Measurements from ENCODE around the gene EIF1.

EIF1 gene

DNA sequence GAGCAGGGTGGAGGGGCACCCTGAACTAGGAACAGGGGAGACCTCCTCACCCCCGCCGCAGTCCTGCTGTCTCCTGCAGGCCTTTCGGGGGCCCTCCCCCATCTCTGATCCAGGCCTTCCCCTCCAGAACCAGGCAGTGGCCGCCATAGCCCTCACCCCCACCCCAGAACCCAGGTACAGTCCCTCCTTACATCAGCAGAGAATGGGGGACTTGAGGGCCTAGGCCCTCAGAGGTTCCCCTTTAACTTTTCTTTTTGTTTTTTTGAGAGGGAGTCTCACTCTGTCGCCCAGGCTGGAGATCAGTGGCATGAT is 50.1 kb downstream of the EIF1 start:
- H3K27me3 Mint-ChIP-seq: peaks cover 32 to 50% of the 10 kb centered on the region in 2 donors
- H3K36me3 Mint-ChIP-seq: no peaks in the 10 kb centered on the region
- no peak overlapping the region for H3K27ac Mint-ChIP-seq
- no peaks in the 10 kb centered on the region for H3K9me3 Mint-ChIP-seq
- DNase-seq (no peak), ATAC-seq (replicated peaks) (no peak)
- H3K4me3 Mint-ChIP-seq: no peak overlapping the region
- peaks cover 9 to 22% of the 10 kb centered on the region in 2 donors for H3K4me1 Mint-ChIP-seq

DNA sequence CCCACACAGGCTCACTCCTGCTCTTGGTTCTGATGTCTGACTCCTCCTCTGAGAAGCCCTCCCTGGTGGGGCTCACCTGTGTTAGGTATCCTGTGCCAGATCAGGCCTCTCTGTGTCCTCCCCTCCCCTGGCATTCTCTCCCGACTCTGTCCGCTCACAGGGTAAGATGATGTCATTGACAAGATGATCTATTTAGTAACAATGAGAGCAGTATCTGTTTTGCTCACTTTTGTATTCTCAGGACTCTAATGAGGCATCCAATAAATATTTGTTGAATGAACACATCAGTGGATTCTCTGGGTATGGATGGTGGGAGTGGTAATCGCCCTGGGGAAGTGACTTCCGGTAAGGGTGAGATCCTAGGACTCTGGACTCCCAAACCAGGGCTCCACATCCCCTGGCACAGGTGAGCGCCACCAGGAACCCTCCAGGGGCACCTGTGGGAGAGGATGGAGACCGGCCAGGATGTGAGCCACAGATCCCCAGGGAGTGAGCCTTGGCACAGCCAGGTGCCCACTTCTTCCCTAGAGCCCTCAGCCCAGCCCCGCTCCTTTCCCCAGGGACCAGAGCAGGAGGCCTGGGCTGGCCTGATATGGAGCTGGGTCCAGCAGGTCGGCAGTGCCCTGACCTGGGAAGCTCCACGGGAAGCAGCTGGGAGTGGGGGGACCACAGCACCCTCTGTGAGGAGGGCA is 51.1 kb downstream of the EIF1 start:
- no peak for DNase-seq
- Mint-ChIP-seq H3K36me3 (no peaks in the 10 kb centered on the region), H3K27me3 (peaks cover 26 to 39% of the 10 kb centered on the region in 2 donors), H3K27ac (no peak overlapping the region), H3K9me3 (no peaks in the 10 kb centered on the region), H3K4me3 (no peak overlapping the region), H3K4me1 (peaks cover 6 to 11% of the 10 kb centered on the region in 2 donors)
- no peak for ATAC-seq (replicated peaks)

- Mint-ChIP-seq H3K9me3 (no peaks in the 10 kb centered on the region), H3K27me3 (peaks cover 20 to 32% of the 10 kb centered on the region in 2 donors), H3K4me3 (no peak overlapping the region), H3K36me3 (no peaks in the 10 kb centered on the region), H3K4me1 (peaks cover 3 to 7% of the 10 kb centered on the region in 2 donors), H3K27ac (no peak overlapping the region)
- DNase-seq (no peak), ATAC-seq (replicated peaks) (no peak)
Measured at GRCh38 chr17:41740506-41740905, 51.8 kb downstream of the EIF1 start.

DNA sequence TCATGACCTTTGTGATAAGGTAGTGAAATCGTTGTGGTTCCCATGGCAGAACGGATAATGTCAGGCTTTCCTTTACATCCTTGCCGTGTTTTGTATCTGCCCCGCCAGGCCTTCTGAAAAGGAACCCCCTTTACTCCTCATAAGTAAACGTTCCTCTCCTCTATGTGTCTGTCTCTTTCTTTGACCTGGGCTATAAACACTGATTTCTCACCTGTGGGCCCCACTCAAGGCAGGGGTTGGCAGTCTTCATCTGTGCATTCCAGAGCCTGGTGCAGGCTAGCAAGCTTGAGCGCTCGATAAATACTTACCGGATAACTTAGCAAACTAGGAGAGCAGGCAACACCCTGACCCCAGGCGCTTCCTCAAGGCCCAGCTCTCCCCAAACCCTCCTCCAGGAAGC is 53.0 kb downstream of the EIF1 start:
- no peak for ATAC-seq (replicated peaks)
- H3K4me3 Mint-ChIP-seq: no peak overlapping the region
- H3K27ac Mint-ChIP-seq: no peak overlapping the region
- no peaks in the 10 kb centered on the region for H3K36me3 Mint-ChIP-seq
- H3K27me3 Mint-ChIP-seq: peaks cover 14 to 20% of the 10 kb centered on the region in 2 donors
- peaks cover 6 to 7% of the 10 kb centered on the region in 2 donors for H3K4me1 Mint-ChIP-seq
- no peaks in the 10 kb centered on the region for H3K9me3 Mint-ChIP-seq
- no peak for DNase-seq

All from stimulated activated naive B cell treated with anti-CD40 and anti-IgM and Interleukin-4, amounts not matched to agents 10 μg/mL and 1 μg/mL and 100 μg/mL, for 72 hours (primary cell).